Measurements from ENCODE around the gene SUPT3H. TPM values are rescaled to one million over a fixed set of nuclear protein-coding genes. Genes with fewer than 3 reads are reported as not detected.

Gene SUPT3H
- total and polyA plus RNA-seq, 2 of the 8 experiments (the other 6 are each of a cell fraction or from before 2014, with no cell fraction given): 18.8 to 23.0 TPM

DNA sequence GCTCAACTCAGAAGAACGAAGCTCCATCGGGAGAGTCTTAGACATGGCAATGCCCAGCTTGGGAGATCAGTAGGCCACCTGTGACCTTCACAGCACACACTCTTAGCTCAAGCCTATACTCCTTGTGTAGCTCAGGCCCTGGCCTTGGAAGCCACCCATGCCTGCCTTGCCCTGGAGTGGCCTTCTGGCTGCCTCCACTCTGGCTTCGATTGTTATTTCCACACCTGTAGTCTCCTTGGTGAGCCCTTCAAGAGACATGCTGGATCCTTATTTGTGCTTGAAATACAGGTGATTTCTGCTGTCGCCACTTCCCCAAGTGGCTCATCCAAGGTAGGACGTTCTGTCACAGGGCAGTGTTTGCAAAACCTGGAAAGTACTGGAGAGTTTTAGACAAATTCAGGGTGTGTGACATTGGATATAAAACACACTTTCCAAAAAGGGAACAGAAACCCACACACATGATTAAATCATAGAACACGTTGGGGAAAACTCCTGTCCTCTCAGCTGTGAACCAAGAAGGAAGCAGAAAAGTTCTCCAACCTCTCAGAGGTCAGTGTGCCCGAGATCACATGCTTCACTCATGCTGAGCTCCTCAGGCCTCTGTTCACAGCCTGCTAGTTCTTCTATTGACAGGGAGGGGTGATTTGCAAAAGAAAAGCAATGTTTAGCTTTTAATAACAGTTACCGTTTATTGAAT is 598.5 kb downstream of the SUPT3H start:
- no peak overlapping the region for H3K9ac ChIP-seq (replicated peaks in 1 of 4; ENCODE audit: extremely low read depth in 1 of 4, low read depth in 3 of 4, low read length in 3 of 4)
- WGBS, 2 experiments (ENCODE audit: extremely low coverage in 1 of 2, insufficient coverage in 1 of 2, insufficient read length in 1 of 2, insufficient replicate concordance in 2 of 2, low coverage in 1 of 2, low lambda C conversion rate in 2 of 2, missing lambda C conversion rate in 1 of 2): 80% methylated on average over 8 of the region's 8 CpGs; no CpG with 5 or more reads in 1 of the 2 experiments
- H2BK120ac ChIP-seq (replicated peaks; ENCODE audit: low read depth, low read length): no peak overlapping the region
- H3K18ac ChIP-seq (ENCODE audit: extremely low read depth, low read length): no peak overlapping the region
- H3K79me2 ChIP-seq (ENCODE audit: control insufficient read depth in 1 of 2, insufficient read depth in 2 of 2, low read length in 2 of 2): no peaks in the 10 kb centered on the region
- H4K91ac ChIP-seq (replicated peaks; ENCODE audit: insufficient read length, low read length): no peak overlapping the region
- no peak overlapping the region for H2BK12ac ChIP-seq (ENCODE audit: low read depth, low read length)
- POLR2A ChIA-PET (ENCODE audit: partially characterized antibody): no interaction called here
- peaks cover 3% of the 10 kb centered on the region; the same call in 1 of the 2 replicates for H3K23me2 ChIP-seq (ENCODE audit: low read depth, low read length)
- H3K4me1 ChIP-seq (replicated peaks in 1 of 4; ENCODE audit: control insufficient read depth in 3 of 4, insufficient read depth in 4 of 4, low read length in 3 of 4): no peaks in the 10 kb centered on the region
- H3K27me3 ChIP-seq (replicated peaks in 1 of 4; ENCODE audit: control insufficient read depth in 3 of 4, extremely low read depth in 1 of 4, insufficient read depth in 3 of 4, low read length in 3 of 4): no peaks in the 10 kb centered on the region
- no peaks in the 10 kb centered on the region for H3K79me1 ChIP-seq (ENCODE audit: low read depth, low read length)
- no peak overlapping the region for H3K4me3 ChIP-seq (ENCODE audit: extremely low read depth in 1 of 4, insufficient read depth in 2 of 4, low read depth in 3 of 4, low read length in 4 of 4)
- no peak for DNase-seq (ENCODE audit: low read depth in 1 of 2, low spot score in 2 of 2)
- no peak overlapping the region for H2BK15ac ChIP-seq (ENCODE audit: low read length)
- no peak overlapping the region for H4K5ac ChIP-seq (ENCODE audit: insufficient read length, low read depth, low read length)
- H3K4ac ChIP-seq (replicated peaks; ENCODE audit: insufficient read length, low read depth, low read length): no peak overlapping the region
- no peak overlapping the region for H3K27ac ChIP-seq (ENCODE audit: low read depth, low read length)
- no peak overlapping the region for H3K56ac ChIP-seq (replicated peaks; ENCODE audit: insufficient read length, low read depth, low read length)
- no peak overlapping the region for H4K8ac ChIP-seq (ENCODE audit: extremely low read depth, insufficient read depth, low read length)
- no peak overlapping the region for H3K14ac ChIP-seq (ENCODE audit: insufficient read length)
- no peak overlapping the region for H3K4me2 ChIP-seq (ENCODE audit: insufficient read depth in 1 of 2, low read depth in 2 of 2, low read length in 2 of 2)
- H2AFZ ChIP-seq (ENCODE audit: low read length): no peak overlapping the region
- H3K36me3 ChIP-seq (ENCODE audit: control insufficient read depth in 2 of 4, insufficient read depth in 4 of 4, low read length in 3 of 4): no peaks in the 10 kb centered on the region
- CTCF ChIA-PET (ENCODE audit: partially characterized antibody): interaction anchor here (0.8 to 2.3 kb wide), 20 partner anchors 9 to 1143 kb away, joined by 3 to 23 read pairs (median 4); no protein-coding TSS in a partner anchor
- H2AK5ac ChIP-seq (ENCODE audit: low read depth, low read length): no peak overlapping the region; the same call in 1 of the 2 replicates
- no peaks in the 10 kb centered on the region for H4K20me1 ChIP-seq (replicated peaks in 1 of 2; ENCODE audit: control insufficient read depth in 1 of 2, insufficient read depth in 2 of 2, low read length in 2 of 2)
- no peaks in the 10 kb centered on the region for H3K9me3 ChIP-seq (ENCODE audit: insufficient read depth in 2 of 2, low read depth in 1 of 2, low read length in 1 of 2)
- no peak overlapping the region for H3K23ac ChIP-seq (ENCODE audit: insufficient read length)
- H2BK20ac ChIP-seq (ENCODE audit: low read length): no peak overlapping the region
- FAIRE-seq: no peak
- H2BK5ac ChIP-seq (ENCODE audit: low read depth, low read length): no peak overlapping the region
- no peak for TF ChIP-seq NRF1 (IDR thresholded peaks at IDR 0.05; ENCODE audit: low read depth, low read length)
- TF ChIP-seq GTF2F1 (IDR thresholded peaks at IDR 0.05; ENCODE audit: borderline replicate concordance, low read depth, low read length): no peak
- TF ChIP-seq SIX5 (IDR thresholded peaks at IDR 0.05; ENCODE audit: low read depth, low read length): no peak
- TF ChIP-seq RFX5 (IDR thresholded peaks at IDR 0.05; ENCODE audit: borderline replicate concordance, low read depth, low read length): no peak
- no peak for TF ChIP-seq POLR2AphosphoS5 (IDR thresholded peaks at IDR 0.05; ENCODE audit: low read depth, low read length)
- TF ChIP-seq CBX5 (IDR thresholded peaks at IDR 0.05; ENCODE audit: low read depth, low read length): no peak
- no peak for TF ChIP-seq RNF2 (IDR thresholded peaks at IDR 0.05; ENCODE audit: borderline replicate concordance, low read depth, low read length, missing control alignments, poor library complexity, severe bottlenecking)
- TF ChIP-seq SP1 (IDR thresholded peaks at IDR 0.05; ENCODE audit: low read depth, low read length): no peak
- TF ChIP-seq TCF12 (IDR thresholded peaks at IDR 0.05; ENCODE audit: low read depth, low read length): no peak
- TF ChIP-seq CREB1 (IDR thresholded peaks at IDR 0.05): no peak
- no peak for TF ChIP-seq TEAD4 (IDR thresholded peaks at IDR 0.05; ENCODE audit: low read depth, low read length)
- no peak for TF ChIP-seq BRCA1 (IDR thresholded peaks at IDR 0.05; ENCODE audit: low read depth, low read length)
- TF ChIP-seq CTBP2 (IDR thresholded peaks at IDR 0.05; ENCODE audit: borderline replicate concordance, insufficient read depth, insufficient read length, low read length): no peak
- TF ChIP-seq CHD1 (IDR thresholded peaks at IDR 0.05; ENCODE audit: low read depth, low read length): no peak
